HFF-Myc (cell line): Measurements from ENCODE around the gene ACADVL.
A peak's percentile ranks its signal among the peaks of the same experiment; 100 is the strongest.
"Not testable (repeated sequence)": the region's sequence is repeated elsewhere in the genome, so short reads cannot be mapped to it uniquely, and the experiment has no call there.

Experiments used
- DNase-seq: peaks from one replicate; pipeline ENCODE4 v3.0.0-alpha.2; 2011; ENCODE audit warnings: low read depth; ENCODE audit errors: extremely low read depth
- H3K4me3 ChIP-seq: replicated peaks from 2 replicates; pipeline ENCODE4 v1.5.1; 2011; ENCODE audit warnings: low read depth, mild to moderate bottlenecking, control low read depth, low read length
- CTCF ChIP-seq: IDR thresholded peaks from 2 replicates; pipeline ENCODE4 v1.5.1; 2012; ENCODE audit warnings: mild to moderate bottlenecking, low read depth, low read length, control low read depth; ENCODE audit errors: missing control alignments

The ACADVL gene

GRCh38 chr17:7176841-7177190 is 42.9 kb upstream of the ACADVL start:
- no peak overlapping the region for H3K4me3 ChIP-seq
- no peak for DNase-seq
- no peak for TF ChIP-seq CTCF

- no peak for DNase-seq
- H3K4me3 ChIP-seq: peak overlapping the region; percentile 40
- peak; percentile 85 for TF ChIP-seq CTCF
Measured at GRCh38 chr17:7177191-7177953, 42.4 kb upstream of the ACADVL start.

- peak overlapping the region; percentile 40 for H3K4me3 ChIP-seq
- DNase-seq: no peak
- TF ChIP-seq CTCF: no peak
Measured at GRCh38 chr17:7177954-7178477, 41.7 kb upstream of the ACADVL start.

GRCh38 chr17:7178973-7179316 is 40.8 kb upstream of the ACADVL start:
- H3K4me3 ChIP-seq: no peak overlapping the region
- TF ChIP-seq CTCF: no peak
- no peak for DNase-seq

- no peak for TF ChIP-seq CTCF
- no peak for DNase-seq
- no peak within 1 kb of the TSS for H3K4me3 ChIP-seq
Measured at GRCh38 chr17:7179317-7180254, 40.2 kb upstream of the ACADVL start, which contains the start of gene ASGR1. ASGR1 (minus strand) TSS chr17:7179370; CDS start chr17:7178563, 807 bp downstream.

- DNase-seq, H3K4me3 ChIP-seq: not testable (repeated sequence)
Measured at GRCh38 chr17:7182101-7182500, 37.6 kb upstream of the ACADVL start.

- no peak for TF ChIP-seq CTCF
- DNase-seq: no peak
- no peak overlapping the region for H3K4me3 ChIP-seq
Measured at GRCh38 chr17:7183433-7184090, 36.2 kb upstream of the ACADVL start.
